Mesendoderm (in vitro differentiated cells): ENCODE results near the gene NPAS3.

Experiments
- DNase-seq: peaks from one replicate; pipeline ENCODE4 v3.0.0; 2013
- H2AK5ac ChIP-seq: 2 replicates; pipeline ENCODE4 v1.6.1; 2013; ENCODE audit warnings: low read length, inconsistent platforms
- H2BK120ac ChIP-seq: 2 replicates; pipeline ENCODE4 v1.6.1; 2013; ENCODE audit warnings: low read depth, mild to moderate bottlenecking, low read length, moderate library complexity, mixed read lengths
- H2BK15ac ChIP-seq: replicated peaks from 2 replicates; pipeline ENCODE4 v1.6.1; 2013; ENCODE audit warnings: low read depth, mild to moderate bottlenecking, moderate library complexity
- H2BK5ac ChIP-seq: 2 replicates; pipeline ENCODE4 v1.6.1; 2013; ENCODE audit warnings: low read length, inconsistent platforms
- H3K18ac ChIP-seq: 2 replicates; pipeline ENCODE4 v1.6.1; 2013; ENCODE audit warnings: mild to moderate bottlenecking, low read length, mixed read lengths
- H3K23ac ChIP-seq: one replicate; pipeline ENCODE4 v1.6.1; 2013; ENCODE audit warnings: low read length
- H3K27ac ChIP-seq: 2 replicates; pipeline ENCODE4 v1.5.1; 2013; ENCODE audit warnings: low read depth, mild to moderate bottlenecking, inconsistent platforms, low read length, moderate library complexity
- H3K27me3 ChIP-seq: 2 replicates; pipeline ENCODE4 v1.6.1; 2013; ENCODE audit warnings: low read length, control low read depth, mild to moderate bottlenecking, inconsistent platforms; ENCODE audit not compliant: insufficient read depth, poor library complexity
- H3K36me3 ChIP-seq: 2 replicates; pipeline ENCODE4 v1.6.1; 2013; ENCODE audit warnings: low read length, inconsistent platforms; ENCODE audit not compliant: control insufficient read depth, insufficient read depth
- H3K4ac ChIP-seq: one replicate; pipeline ENCODE4 v1.6.1; 2013; ENCODE audit warnings: low read depth, mild to moderate bottlenecking, low read length, moderate library complexity
- H3K4me1 ChIP-seq: 2 replicates; pipeline ENCODE4 v1.6.1; 2013; ENCODE audit warnings: low read depth, low read length, inconsistent platforms; ENCODE audit not compliant: control insufficient read depth
- H3K4me2 ChIP-seq: 2 replicates; pipeline ENCODE4 v1.6.1; 2013; ENCODE audit warnings: low read length
- H3K4me3 ChIP-seq: 2 replicates; pipeline ENCODE4 v1.5.1; 2013; ENCODE audit warnings: mild to moderate bottlenecking, low read length
- H3K56ac ChIP-seq: one replicate; pipeline ENCODE4 v1.6.1; 2013; ENCODE audit warnings: low read length
- H3K79me1 ChIP-seq: 2 replicates; pipeline ENCODE4 v1.6.1; 2013; ENCODE audit warnings: low read length, inconsistent platforms
- H3K79me2 ChIP-seq: 2 replicates; pipeline ENCODE4 v1.6.1; 2013; ENCODE audit warnings: mild to moderate bottlenecking, low read length; ENCODE audit not compliant: control insufficient read depth, insufficient read depth
- H3K9ac ChIP-seq: 2 replicates; pipeline ENCODE4 v1.6.1; 2013; ENCODE audit warnings: low read length, inconsistent platforms
- H4K5ac ChIP-seq: one replicate; pipeline ENCODE4 v1.6.1; 2013; ENCODE audit warnings: low read length
- H4K8ac ChIP-seq: one replicate; pipeline ENCODE4 v1.6.1; 2013; ENCODE audit warnings: low read depth, mild to moderate bottlenecking, control low read depth, low read length, moderate library complexity
- WGBS: extraction: QIAGEN DNeasy Blood & Tissue Kit; methylation state at CpG from one replicate; pipeline ENCODE4 v1.1.7; 2013; ENCODE audit warnings: low lambda C conversion rate, missing lambda C conversion rate; ENCODE audit not compliant: insufficient coverage; ENCODE audit errors: extremely low coverage; 5-methylcytosine and 5-hydroxymethylcytosine counted together

NPAS3 gene

GRCh38 chr14:33273978-33274377, 335.3 kb downstream of the NPAS3 start:
- Histone ChIP-seq H3K27me3 (no peaks in the 10 kb centered on the region), H3K36me3 (no peaks in the 10 kb centered on the region), H3K4ac (no peak overlapping the region), H3K56ac (no peak overlapping the region), H2BK15ac (no peak overlapping the region), H3K79me1 (no peaks in the 10 kb centered on the region), H3K4me3 (no peak overlapping the region), H4K5ac (no peak overlapping the region), H3K79me2 (no peaks in the 10 kb centered on the region), H2AK5ac (no peak overlapping the region), H3K23ac (no peak overlapping the region), H3K4me1 (peaks cover 4% of the 10 kb centered on the region), H3K4me2 (no peak overlapping the region), H2BK5ac (no peak overlapping the region), H2BK120ac (no peak overlapping the region), H3K27ac (no peak overlapping the region), H4K8ac (no peak overlapping the region), H3K9ac (no peak overlapping the region), H3K18ac (no peak overlapping the region)
- no CpG with 5 or more reads among the region's 4 CpGs for WGBS
- DNase-seq: no peak

GRCh38 chr14:33275879-33276278, 337.2 kb downstream of the NPAS3 start:
- H2AK5ac ChIP-seq: no peak overlapping the region
- H3K4me1 ChIP-seq: peaks cover 4% of the 10 kb centered on the region
- no peak overlapping the region for H3K27ac ChIP-seq
- no peak overlapping the region for H3K56ac ChIP-seq
- H3K27me3 ChIP-seq: no peaks in the 10 kb centered on the region
- H3K4me2 ChIP-seq: no peak overlapping the region
- no peak for DNase-seq
- no peaks in the 10 kb centered on the region for H3K79me2 ChIP-seq
- H3K4ac ChIP-seq: no peak overlapping the region
- H3K18ac ChIP-seq: no peak overlapping the region
- H2BK15ac ChIP-seq: no peak overlapping the region
- WGBS: no CpG with 5 or more reads among the region's 4 CpGs
- H3K79me1 ChIP-seq: no peaks in the 10 kb centered on the region
- H2BK120ac ChIP-seq: no peak overlapping the region
- no peaks in the 10 kb centered on the region for H3K36me3 ChIP-seq
- no peak overlapping the region for H3K9ac ChIP-seq
- no peak overlapping the region for H2BK5ac ChIP-seq
- H4K8ac ChIP-seq: no peak overlapping the region
- H3K4me3 ChIP-seq: no peak overlapping the region
- H4K5ac ChIP-seq: no peak overlapping the region
- H3K23ac ChIP-seq: no peak overlapping the region

GRCh38 chr14:33279865-33280264, 341.2 kb downstream of the NPAS3 start:
- no peak for DNase-seq
- Histone ChIP-seq H3K27me3 (no peaks in the 10 kb centered on the region), H3K4me1 (no peaks in the 10 kb centered on the region), H2AK5ac (no peak overlapping the region), H3K79me1 (no peaks in the 10 kb centered on the region), H2BK5ac (no peak overlapping the region), H3K56ac (no peak overlapping the region), H3K18ac (no peak overlapping the region), H3K27ac (no peak overlapping the region), H2BK15ac (no peak overlapping the region), H3K4ac (no peak overlapping the region), H3K79me2 (no peaks in the 10 kb centered on the region), H3K23ac (no peak overlapping the region), H4K8ac (no peak overlapping the region), H3K36me3 (no peaks in the 10 kb centered on the region), H3K4me2 (no peak overlapping the region), H3K4me3 (no peak overlapping the region), H2BK120ac (no peak overlapping the region), H4K5ac (no peak overlapping the region), H3K9ac (no peak overlapping the region)
- no CpG with 5 or more reads among the region's 3 CpGs for WGBS

DNA sequence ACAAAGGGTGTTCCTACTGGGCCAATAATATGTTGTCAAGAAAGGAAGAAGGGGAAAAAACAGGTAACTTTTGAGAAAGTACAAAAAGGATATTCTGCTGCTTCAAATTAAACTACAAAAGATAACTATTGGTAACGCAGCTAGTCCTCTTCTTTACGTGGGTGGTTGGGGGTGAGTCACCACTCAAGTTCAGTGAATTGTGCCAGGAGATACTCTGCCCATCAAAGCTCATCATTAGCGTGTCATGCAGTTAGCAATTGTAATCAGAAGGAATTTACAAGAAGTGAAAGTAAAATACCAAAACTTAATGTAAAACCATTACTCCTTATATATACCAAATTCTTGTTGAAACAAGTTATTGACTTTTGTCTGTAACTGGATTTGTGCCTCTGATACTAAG, 342.0 kb downstream of the NPAS3 start:
- H2BK120ac ChIP-seq: no peak overlapping the region
- DNase-seq: no peak
- no peak overlapping the region for H2AK5ac ChIP-seq
- no peak overlapping the region for H3K4me3 ChIP-seq
- no peaks in the 10 kb centered on the region for H3K4me1 ChIP-seq
- no peak overlapping the region for H2BK5ac ChIP-seq
- no peak overlapping the region for H3K9ac ChIP-seq
- H4K8ac ChIP-seq: no peak overlapping the region
- H3K23ac ChIP-seq: no peak overlapping the region
- no peaks in the 10 kb centered on the region for H3K36me3 ChIP-seq
- no peak overlapping the region for H3K27ac ChIP-seq
- H3K4me2 ChIP-seq: no peak overlapping the region
- H3K4ac ChIP-seq: no peak overlapping the region
- no CpG with 5 or more reads among the region's 3 CpGs for WGBS
- no peak overlapping the region for H4K5ac ChIP-seq
- no peaks in the 10 kb centered on the region for H3K79me1 ChIP-seq
- H3K56ac ChIP-seq: no peak overlapping the region
- no peak overlapping the region for H3K18ac ChIP-seq
- no peaks in the 10 kb centered on the region for H3K27me3 ChIP-seq
- H3K79me2 ChIP-seq: no peaks in the 10 kb centered on the region
- no peak overlapping the region for H2BK15ac ChIP-seq

DNA sequence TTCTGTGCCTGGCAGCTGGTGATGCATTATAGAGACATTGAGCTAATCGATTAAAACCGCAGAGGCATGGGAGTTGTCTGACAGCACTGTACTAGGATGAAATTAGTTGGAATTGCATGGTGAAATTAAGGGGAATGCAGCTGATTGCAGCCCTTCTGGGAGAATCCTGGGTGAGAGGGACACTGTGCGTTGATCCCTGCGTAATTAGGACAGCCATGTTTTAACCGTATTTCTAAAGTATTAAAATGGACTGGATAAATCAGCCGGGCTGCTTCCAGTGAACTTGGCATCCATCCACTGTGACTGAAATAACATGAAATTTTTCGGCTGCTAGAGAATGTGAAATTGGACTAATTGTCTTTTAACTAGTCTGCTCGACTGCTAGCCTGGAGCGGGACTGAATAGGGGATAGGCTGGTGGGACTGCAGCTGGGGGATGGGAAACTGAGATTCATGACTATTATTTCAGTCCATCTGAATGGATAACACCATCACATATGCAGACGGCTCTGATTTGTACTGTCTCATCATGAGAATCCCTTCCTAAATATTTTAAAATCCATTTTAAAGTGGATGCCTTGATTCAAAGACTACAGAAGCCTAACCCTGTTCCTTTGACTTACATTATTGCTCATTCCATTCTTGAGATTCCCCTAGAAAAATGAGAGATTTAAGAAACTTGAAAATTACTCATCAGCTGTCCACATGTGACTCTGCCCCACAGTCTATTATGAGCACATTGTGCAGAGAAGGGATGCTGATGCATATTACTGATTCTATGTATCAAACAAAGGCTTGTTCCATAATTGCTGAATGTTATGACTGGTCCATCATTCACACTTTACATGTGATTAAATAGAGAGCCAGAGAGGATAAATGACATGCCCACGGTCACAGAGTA, 343.9 kb downstream of the NPAS3 start:
- Histone ChIP-seq H3K9ac (no peak overlapping the region), H2BK5ac (no peak overlapping the region), H3K79me2 (no peaks in the 10 kb centered on the region), H4K8ac (no peak overlapping the region), H3K79me1 (no peaks in the 10 kb centered on the region), H3K27me3 (no peaks in the 10 kb centered on the region), H3K27ac (no peak overlapping the region), H2BK120ac (no peak overlapping the region), H3K4me2 (no peak overlapping the region), H2BK15ac (no peak overlapping the region), H3K4me3 (no peak overlapping the region), H2AK5ac (no peak overlapping the region), H3K23ac (no peak overlapping the region), H3K36me3 (no peaks in the 10 kb centered on the region), H3K56ac (no peak overlapping the region), H4K5ac (no peak overlapping the region), H3K4me1 (no peaks in the 10 kb centered on the region), H3K4ac (no peak overlapping the region), H3K18ac (no peak overlapping the region)
- no CpG with 5 or more reads among the region's 11 CpGs for WGBS
- DNase-seq: no peak
